HL-60/S4 treated with retinoic acid at 250 ng/mL for 4 days and 3 days (cell line): ENCODE measurements around the gene ZBTB20.

Experiments used
- in situ Hi-C: fragments of 300-500 bp; cut with MboI; formaldehyde crosslinking; loops from 2 replicates; pipeline ENCODE4 v1.7.0; 2022; ENCODE audit warnings: low sequenced_read_pairs

Gene ZBTB20

DNA sequence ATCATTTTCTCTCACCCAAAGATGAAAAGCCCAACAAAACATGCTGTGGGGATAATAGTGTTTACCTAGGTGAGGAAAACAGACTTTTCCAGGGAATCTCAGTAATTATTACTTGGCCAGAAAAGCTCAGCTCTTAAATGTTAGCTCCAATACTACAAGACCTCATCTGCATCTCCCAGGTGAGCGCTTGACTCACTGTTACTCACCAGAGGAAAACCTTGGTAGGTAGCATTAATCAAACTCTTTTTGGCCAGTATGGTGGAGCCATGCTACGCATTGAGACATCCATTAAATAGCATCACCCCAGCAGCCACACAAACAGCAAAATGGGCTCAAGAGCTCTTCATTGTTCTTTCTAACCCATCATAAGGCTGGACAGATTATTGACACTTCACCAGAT is 754.3 kb downstream of the ZBTB20 start:
- in situ Hi-C loops = no loop called here

DNA sequence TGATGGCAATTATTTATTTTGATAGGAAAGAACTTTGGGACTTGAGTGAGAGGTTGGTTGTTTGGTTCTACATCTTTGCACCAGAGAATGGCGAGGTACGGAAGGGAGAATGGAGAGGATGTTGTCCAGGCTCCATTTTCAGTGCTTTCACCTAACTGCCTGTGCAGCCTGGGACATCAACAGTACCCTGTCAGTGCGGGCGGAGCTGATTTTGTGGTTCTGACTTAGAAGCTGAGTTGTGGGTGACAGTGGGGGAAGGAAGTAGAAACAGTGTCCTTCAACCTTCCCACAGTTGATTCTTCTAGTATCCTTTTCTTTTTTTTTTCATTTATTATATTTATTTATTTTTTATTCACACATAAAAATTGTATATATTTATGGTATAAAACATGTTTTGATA is 757.9 kb downstream of the ZBTB20 start:
- in situ Hi-C loops = no loop called here

GRCh38 chr3:114384558-114384903 is 762.6 kb downstream of the ZBTB20 start:
- in situ Hi-C loops = no loop called here

GRCh38 chr3:114383875-114384557 is 763.1 kb downstream of the ZBTB20 start:
- in situ Hi-C loops = no loop called here

- in situ Hi-C loops = no loop called here
Measured at GRCh38 chr3:114380233-114380651, 766.8 kb downstream of the ZBTB20 start.

- in situ Hi-C loops = no loop called here
Measured at GRCh38 chr3:114379266-114379665, 767.8 kb downstream of the ZBTB20 start.

DNA sequence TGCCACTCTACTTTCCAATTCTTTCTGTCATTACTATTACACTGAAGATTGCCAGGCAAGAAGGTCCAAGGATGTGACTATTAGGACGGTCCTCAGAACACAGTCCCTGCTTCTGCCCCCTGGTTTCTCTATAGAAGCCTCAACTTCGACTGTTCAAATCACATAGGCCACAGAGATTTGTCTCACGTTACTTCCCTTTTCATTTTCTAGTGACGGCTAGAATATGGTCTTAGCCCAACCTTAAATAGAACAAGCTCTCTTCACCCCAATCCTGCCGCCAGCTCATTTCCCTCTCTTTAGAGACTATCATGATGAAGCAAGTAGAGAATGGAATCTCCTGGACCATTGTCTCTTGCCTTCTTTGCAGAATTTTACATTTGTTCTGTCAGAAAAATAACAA is 768.3 kb downstream of the ZBTB20 start:
- in situ Hi-C loops = no loop called here

DNA sequence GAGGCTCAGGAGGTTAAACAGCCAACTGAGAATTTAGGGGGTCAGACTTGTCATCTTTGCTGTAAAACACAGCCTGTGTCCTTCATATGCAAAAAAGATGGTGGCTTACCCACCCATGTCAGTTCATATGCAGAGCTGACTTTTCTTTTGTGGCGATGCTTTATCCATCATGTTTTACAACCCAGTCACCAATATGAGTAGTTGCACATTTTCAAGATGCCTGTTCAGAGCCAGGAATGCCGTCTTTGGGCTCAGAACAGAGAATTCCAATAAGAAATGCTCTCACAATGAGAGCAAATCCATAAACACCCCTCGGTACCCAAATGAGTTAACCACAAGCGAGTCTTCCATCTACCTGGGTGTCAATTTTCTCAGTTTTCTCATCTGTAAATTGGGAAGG is 769.7 kb downstream of the ZBTB20 start:
- in situ Hi-C loops = no loop called here

DNA sequence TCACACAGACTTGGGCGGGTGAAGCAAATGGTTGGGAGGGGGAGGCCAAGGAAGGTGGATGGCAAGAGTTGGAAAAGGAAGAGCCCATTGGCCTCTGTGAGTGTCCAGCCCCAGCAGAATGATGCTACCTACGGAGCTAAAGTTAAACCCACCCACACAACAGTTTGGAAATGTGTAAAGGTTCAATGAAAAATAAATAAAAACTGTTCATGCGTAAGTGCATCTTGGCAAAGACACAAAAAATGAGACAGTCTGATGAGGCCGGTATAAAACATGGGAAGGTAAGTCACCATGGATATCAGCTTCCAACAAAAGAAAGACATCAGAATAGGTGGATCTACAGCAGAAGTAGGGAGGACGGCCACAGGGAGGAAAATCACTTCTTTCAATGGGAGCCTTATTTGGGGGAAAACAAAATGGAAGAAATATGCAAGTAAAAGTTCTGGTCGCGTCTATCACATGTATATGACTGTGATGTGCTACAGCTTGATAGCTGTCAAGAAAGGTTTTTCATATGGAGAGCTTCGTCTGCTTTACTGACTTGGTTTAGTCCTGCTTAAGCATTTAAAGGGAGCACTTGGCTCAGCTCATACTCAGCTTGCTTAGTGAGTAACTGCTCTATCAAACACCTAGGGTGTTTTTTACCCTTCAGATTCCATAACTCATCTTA is 770.4 kb downstream of the ZBTB20 start:
- in situ Hi-C loops = no loop called here

GRCh38 chr3:114375608-114376421 is 771.3 kb downstream of the ZBTB20 start:
- in situ Hi-C loops = no loop called here

DNA sequence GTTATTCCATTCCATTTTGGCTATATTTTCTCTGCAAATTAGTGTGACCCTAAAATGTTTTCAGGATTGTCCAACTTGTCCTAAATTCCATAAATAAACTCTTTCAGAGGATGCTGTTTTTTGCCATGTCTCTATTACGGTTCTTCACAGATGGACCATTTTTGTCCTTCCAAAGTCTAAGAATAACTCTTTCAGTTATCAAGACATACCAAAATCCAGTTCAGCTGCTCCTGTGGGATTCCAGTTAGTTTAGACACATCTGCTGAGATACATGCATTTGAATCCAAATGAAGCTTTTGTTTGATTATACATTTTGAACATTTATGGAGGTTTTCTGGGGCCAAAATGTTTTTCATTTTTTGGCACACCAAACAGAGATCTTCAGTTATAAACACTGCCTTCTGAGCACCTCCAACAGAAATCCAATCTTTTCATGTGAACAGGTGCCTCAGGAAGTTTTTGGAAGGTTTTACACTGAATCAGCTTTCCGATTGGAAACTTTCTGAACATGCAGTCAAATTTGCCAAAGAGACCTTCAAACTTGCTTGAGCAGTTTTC is 772.6 kb downstream of the ZBTB20 start:
- in situ Hi-C loops = no loop called here

DNA sequence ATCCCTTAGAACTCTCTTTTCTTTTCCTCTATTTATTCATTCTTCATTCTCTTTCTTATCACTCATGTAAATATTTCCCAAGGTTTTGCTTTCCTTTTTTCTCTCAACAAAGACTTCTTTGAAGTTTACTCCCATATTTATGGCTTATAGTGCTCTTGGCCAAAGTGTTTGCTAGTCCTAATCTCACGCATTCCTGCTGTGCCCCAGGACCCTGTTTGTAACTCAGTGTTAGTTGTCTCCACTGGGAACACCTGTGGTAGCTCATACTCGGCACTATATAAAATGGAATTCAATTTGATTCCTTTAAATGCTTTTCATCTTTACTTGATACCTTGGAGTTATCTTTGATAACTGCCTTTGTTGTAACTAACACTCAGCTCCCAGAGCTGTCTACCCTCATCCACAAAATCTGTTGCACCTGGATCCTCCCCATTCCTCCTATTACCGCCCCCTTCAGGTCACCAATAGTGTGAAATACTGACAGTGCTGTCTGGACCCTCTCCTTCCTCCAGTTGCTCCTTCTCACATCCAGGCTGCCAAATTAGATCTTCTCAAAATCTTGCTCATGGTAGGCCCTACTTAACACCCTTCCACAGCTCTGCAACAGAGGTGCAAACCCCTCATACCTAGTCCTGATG is 776.4 kb downstream of the ZBTB20 start:
- in situ Hi-C loops = no loop called here

DNA sequence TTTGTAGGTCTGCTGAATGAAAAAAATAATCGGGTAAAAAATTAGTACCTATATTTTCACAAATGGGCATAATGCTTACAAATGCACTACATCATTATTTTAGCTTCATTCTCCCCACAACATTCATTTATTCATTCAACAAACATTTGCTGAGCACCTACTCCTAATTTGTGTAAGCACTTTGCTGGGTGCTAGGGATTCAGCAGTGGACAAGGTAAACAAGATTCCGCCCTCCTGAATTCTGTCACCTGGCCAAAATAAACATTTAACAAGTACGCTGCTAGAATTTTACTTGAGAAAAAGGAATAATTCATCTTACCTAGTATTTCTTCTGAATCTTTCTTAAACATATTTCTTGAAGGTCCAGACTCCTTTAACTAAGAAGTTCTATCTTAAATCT is 781.2 kb downstream of the ZBTB20 start:
- in situ Hi-C loops = no loop called here

GRCh38 chr3:114364806-114365654 is 782.1 kb downstream of the ZBTB20 start:
- in situ Hi-C loops = no loop called here

DNA sequence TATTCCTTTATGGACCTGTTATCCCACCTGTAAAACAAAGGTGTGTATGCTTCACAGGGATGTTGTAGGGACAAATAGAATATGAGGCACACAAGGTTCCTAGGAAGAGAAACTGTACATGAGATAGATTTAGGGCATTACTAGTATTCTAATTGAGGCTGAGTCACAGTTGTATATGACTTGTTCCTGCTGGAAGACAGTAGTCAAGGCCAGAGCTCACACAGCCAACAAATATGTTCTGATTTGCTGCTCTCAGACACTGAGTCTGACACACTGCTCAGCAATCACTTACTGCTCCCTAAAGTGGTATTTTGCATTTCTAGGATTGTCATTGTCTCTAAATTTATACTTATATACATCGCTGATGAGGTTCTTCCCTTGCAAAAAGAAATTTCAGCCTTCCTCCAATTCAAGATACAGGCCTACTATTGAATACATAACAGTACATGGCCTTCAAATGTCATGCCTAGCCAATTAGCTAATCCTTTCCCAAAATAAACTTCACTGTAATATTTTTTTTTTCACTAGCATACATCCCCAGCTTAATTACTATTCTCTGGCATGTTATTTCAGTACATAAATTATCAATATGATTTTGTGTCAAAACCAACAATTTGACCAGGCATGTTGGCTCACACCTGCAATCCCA is 783.4 kb downstream of the ZBTB20 start:
- in situ Hi-C loops = no loop called here

- in situ Hi-C loops = no loop called here
Measured at GRCh38 chr3:114362815-114363214, 784.3 kb downstream of the ZBTB20 start.

DNA sequence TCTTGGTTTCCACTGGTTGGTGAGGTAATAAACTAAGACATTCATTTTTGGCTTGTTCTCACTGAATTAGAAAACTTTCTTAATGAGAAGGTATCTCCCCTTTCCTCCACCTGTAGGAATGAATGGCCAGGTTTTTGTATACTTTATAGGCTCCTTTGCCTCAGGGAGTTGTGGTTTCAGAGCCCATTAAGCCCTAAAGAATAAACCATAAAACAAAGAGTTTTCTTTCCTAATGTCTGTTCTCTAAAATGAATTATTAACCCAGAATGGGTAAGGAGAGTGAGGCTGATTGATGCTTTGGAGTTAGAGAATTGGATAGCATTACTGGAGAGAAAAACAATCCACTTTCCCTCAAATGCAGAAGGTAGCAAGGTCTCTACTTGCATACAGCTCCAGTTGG is 785.7 kb downstream of the ZBTB20 start:
- in situ Hi-C loops = no loop called here

DNA sequence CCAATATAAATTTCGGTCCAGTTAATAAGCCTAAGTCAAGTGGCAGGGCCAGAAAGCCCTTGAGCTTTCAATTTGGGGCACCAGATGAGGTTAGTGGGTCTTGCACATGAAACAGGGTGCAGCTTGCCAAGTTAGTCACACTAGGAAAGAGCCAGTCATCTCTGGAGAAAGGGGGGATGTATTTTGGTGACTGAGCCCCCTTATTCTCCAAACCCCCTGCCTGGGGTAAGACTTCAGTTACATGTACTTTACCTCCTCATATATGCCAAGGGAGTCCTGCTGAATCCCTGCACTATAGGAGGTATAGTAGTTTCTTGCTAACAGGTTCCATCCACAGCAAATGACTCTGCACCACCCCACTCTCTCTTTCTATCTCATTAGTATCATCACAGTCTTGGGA is 790.6 kb downstream of the ZBTB20 start:
- in situ Hi-C loops = no loop called here

DNA sequence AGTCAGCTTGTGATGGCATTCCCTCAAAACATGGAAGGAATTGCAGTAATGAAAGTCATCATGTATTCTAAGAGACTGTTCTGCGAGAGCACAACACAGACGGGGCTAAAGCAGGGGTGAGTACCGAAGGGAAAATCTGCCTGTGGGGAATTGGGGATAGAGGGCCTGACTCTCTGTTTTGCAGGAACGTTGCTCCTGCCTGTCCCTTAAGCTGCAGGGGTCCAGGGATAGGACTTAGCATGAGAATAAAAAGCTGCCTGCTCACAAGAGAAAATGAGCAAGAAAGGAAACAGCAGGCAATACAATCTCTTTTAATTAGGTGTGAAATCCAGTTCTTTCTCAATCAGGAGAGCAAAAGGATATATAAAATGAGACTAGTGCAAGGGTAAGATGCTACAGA is 791.0 kb downstream of the ZBTB20 start:
- in situ Hi-C loops = no loop called here

DNA sequence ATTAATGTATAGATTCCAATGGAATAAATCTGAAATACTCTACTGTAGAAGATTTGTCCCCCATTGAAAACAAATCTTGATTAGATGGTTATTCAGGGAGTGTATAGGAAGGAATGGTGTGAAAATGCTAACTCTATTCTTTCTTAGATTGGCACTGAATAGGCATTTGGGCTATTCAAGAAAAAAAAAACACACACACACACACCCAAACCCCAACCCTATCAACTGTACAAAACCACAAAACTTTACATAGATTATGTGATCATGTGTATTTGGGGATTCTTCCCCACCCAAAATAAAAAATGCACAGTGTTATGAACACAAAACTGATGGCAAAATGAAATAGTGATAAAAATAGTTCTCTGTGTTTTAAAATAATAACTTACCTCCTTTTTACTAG is 791.4 kb downstream of the ZBTB20 start:
- in situ Hi-C loops = no loop called here
